Activated T-cell treated with anti-CD3 and anti-CD28 coated beads for 4 hours (primary cell): Measurements from ENCODE around the gene C12orf56.

Source experiments
- DNase-seq: peaks from one replicate; pipeline ENCODE4 v3.0.0-alpha.2; 2020

The C12orf56 gene, protein sequence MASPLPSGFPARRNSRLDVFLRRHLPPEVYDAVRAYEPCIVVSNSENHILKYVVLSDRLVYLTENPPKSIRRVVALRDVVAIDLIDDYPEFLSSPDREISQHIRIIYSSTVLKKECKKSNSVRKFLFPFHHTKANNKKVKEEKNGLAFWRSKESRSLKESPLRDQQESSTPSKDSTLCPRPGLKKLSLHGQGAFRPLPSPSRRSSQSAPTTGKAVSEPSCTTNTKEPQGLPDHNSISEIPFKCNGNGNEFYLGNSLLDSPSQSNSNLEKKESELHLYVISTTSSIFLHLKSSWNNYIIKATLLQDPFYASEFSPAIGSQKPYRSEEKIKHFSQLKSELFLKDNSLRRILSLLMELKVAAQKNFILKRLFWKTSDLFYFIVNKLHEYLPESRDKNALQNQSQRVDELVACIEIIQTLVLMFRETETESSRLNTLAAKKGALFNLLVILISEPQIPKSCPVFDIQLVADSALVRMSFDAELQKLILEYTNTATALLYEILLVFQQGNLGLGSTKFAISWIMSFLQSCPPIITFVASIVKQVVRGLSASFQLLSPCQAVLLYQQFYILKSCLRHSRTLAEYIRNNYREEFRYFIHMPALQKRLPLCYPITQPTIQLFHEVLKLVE

DNA sequence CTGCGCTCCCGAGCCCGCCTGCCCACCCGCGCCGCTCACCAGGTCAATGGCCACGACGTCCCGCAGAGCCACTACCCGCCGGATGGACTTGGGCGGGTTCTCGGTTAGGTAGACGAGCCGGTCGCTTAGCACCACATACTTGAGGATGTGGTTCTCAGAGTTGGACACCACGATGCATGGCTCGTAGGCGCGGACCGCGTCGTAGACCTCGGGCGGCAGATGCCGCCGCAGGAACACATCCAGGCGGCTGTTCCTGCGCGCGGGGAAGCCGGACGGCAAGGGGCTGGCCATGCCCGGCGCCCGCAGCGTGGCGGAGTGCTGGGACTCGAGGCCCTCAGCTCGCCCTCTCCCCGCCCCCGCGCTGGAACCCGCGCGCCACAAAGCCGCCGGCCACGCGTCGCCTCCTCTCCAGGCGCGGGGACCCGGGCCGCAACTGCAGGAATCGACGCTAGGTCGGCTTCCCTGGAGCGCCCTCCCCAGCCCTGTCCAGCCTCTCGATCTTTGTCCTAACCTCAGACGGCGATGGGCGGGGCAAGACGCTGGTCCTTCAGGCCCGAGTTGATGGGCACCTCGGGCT is at the start of gene C12orf56:
C12orf56 (minus strand) TSS at position 484 of the 577 bp plus-strand sequence; CDS start at position 291, 193 bp downstream.
- no peak for DNase-seq

DNA sequence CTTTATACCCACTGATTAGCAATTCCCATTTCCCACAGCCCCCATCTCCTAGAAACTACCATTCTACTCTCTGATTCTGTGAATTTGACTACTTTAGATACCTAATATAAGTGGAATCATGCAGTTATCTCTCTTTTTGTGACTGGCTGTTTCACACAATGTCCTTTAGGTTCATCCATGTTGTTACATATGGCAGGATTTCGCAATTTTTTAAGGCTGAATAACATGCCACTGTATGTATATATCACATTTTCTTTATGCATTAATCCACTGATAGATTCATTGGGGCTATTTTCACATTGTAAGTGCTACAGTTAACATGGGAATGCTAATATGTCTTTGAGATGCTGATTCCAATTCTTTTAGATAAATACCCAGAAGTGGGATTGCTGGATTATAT is 49.5 kb upstream of the C12orf56 start:
- no peak for DNase-seq

DNA sequence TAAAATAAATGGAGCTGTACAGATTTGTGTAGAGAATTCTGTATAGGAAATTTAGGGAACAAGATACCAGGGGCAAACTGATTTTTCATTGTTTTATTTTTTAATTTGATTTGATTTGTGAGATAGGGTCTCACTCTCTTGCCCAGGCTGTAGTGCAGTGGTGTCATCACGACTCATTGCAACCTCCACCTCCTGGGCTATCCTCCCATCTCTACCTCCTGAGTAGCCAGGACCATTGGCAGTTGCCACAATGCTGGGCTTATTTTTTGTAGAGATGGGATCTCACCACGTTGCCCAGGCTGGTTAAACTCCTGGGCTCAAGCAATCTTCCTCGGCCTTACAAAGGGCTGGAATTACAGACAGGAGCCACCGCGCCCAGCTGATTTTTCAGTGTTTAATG is 43.4 kb upstream of the C12orf56 start:
- DNase-seq: no peak

DNA sequence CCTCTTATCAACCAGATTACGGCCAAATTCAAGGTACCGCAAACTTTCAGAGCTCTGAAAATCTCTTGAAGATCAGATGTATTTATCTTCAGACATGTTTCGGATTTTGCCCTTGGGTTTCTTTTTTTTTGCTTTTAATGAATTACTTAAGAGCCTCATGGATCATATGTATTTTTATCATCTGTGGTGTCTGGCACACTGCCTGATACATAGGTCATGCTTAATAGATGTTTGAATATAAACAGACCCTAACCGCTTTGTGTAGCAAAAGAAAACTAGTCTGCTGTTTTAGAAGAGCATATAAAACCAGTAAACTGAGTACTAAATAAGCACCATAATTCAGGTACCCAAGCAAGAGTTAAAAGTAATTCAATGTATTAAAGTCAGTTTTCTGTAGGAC is 41.2 kb upstream of the C12orf56 start:
- no peak for DNase-seq

DNA sequence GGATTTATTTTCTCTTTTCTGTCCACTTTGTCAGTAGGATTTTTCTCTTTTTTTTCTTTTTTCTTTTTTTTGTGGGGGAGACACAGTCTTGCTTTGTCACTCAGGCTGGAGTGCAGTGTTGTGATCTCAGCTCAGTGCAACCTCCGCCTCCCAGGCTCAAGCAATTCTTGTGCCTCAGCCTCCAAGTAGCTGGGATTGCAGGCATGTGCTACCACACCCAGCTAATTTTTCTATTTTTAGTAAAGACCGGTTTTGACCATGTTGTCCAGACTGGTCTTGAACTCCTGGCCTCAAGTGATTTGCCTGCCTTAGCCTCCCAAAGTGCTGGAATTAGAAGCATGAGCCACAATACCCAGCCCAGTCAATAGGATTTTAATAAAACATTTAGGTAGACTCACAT is 40.3 kb upstream of the C12orf56 start:
- no peak for DNase-seq

DNA sequence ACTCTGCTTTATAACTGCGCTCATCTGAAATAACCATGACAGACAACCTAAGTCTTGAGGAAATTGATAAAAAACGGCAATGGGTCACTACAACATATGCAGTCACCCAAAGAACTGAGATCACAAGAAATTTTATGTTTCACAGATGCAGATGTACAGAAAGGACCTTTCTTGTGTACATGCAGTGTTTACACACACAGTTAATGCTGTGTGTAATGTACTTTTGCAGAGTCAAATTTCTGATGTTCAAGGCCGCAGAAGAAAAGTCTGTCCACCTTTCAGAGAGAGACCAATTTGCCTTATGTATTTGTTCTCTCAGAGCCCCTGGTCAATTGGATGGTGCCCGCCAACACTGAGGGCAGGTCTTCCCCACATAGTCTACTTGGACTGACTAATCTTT is 38.4 kb upstream of the C12orf56 start:
- DNase-seq: no peak

DNA sequence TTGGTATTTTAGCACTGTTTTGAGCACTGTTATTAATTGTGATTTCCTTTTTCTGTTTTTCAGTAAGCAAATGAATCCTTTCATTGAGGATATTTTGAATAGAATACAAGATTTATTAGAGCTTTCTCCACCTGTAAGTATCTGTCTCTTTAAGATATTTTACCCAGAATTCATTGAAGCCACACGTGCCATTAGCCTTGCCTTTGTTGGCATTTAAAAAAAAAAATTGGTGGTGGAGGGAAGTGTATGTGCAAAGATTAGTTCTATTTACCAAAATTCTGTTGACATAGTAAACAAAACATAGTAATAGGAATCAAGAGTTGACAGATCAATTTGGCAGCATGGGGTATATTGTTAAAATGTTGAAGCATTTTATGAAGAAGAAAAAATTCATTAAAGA is 37.4 kb upstream of the C12orf56 start:
- DNase-seq: no peak

DNA sequence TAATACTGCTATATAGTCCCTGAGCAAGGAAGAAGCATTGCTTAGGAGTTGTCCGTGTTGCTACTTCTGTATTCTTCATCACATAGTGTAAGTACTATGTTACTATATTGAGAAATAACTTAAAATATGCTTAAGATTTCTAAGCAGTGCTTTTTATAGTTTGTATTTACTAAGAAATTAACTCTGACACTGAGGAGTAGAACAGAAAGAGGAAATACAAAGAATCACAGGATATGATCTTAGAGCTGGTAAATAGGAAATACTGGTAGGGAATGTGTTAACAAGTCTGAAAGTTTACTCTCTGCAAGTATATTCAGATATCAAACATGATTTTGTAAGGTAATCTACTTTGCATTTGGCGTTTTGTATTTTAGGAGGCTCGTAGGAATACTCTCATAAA is 29.1 kb upstream of the C12orf56 start:
- DNase-seq: no peak

DNA sequence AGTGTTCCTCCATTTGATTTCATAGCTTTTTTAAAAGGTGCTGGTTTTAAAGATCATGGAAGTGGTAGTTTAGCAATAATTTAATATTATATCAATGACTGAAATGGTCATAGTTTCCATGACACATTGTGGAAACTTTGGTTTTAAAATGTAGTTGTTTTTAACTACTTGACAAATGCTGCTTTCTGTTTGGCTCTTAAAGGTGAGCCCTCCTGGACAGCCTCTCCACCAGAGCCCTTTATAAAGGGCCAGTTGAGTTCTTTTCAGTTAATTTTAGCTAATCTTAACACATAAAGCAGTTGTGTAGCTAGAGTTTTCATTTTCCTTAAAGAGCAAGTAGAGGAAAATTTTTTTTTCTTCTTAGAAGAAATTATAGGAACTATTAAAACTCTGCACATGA is 27.7 kb upstream of the C12orf56 start:
- DNase-seq: no peak

DNA sequence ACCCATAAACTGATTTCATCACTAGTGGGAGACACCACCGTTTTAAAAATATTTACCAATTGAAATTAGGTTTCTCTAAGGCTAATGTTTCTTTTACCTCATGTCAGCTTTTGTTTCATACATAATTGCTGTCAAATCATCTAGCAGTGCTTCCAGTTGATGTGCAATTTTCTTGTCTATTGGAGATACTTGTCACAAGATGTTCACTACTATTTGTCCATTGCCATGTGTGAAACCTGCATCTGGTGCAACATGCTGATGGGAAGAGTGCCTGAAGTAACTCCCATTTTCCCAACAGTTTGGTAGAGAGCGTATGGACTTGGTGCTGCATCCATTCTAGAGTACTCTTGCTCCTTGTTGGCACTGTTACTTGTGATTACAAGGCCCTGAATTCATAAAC is 23.3 kb upstream of the C12orf56 start:
- no peak for DNase-seq

DNA sequence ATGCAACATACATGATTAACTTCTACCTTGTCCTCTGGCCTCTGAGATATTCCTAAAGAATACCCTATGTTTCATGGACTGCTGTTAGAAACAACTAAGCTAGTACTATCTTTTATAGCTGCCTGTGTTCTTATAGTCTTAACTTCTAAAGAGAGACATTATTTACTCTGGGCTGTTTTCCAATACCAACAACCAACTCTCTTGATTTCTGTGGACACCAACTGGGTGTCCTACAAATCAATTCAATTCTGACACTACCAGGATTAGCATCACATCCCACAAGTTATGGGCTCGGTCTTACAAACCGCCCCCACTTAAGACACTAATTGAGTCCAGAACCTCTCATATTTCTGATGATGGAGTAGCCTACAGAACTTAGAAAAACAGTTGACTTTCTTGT is 21.9 kb upstream of the C12orf56 start:
- DNase-seq: no peak

DNA sequence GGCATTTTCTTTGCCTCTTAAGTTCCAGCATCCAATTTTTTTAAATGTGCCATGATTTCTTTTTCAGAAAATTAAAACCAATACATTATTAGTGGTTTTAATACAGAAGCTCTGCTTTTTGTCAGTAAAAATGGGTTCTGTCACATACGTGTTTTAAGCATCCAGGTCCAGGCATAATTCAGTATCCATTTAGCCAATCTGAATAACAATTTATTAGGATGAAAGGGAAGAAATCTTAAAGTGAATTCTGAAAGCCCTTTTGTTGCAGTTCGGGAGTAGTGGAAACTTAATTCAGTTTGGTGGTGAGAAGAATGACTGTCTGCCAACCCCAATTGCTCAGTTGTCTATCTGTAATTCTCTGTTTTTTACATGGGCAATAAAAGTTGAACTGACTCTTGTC is 20.9 kb upstream of the C12orf56 start:
- DNase-seq: no peak

DNA sequence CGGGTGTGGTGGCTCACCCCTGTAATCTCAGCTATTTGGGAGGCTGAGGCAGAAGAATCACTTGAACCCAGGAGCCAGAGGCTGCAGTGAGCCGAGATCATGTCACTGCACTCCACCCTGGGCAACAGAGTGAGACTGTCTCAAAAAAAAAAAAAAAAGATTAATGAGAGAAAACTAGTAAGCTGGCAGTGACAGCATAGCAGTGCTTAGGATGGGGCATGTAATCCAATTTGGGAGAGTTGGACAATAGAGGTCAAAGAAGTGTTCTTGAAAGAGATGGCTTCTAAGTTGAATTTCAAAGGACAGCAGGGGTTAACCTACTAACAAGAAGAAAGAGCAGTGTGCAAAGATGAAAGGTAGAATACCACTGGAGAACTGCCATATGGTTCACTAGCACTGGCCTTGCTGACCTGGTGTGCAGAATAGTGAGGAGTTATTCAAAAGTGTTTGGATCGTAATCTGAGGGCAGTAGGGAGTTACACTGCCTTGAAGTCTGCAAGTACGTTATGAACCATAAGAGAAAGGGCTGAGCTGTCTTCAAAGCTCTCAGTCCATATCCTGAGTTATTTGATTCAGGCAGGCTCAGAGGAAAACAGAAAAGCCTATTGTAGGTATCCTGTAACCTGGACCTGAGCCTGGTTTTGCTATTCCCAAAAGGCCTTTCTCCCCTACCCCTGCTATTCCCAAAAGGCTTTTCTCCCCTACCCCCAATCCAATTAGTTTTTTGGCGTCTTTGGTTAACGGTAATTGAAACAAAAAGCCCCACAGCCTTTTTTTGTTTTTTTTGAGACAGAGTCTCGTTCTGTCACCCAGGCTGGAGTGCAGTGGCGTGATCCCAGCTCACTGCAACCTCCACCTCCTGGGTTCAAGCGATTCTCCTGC is 17.0 kb upstream of the C12orf56 start:
- no peak for DNase-seq

DNA sequence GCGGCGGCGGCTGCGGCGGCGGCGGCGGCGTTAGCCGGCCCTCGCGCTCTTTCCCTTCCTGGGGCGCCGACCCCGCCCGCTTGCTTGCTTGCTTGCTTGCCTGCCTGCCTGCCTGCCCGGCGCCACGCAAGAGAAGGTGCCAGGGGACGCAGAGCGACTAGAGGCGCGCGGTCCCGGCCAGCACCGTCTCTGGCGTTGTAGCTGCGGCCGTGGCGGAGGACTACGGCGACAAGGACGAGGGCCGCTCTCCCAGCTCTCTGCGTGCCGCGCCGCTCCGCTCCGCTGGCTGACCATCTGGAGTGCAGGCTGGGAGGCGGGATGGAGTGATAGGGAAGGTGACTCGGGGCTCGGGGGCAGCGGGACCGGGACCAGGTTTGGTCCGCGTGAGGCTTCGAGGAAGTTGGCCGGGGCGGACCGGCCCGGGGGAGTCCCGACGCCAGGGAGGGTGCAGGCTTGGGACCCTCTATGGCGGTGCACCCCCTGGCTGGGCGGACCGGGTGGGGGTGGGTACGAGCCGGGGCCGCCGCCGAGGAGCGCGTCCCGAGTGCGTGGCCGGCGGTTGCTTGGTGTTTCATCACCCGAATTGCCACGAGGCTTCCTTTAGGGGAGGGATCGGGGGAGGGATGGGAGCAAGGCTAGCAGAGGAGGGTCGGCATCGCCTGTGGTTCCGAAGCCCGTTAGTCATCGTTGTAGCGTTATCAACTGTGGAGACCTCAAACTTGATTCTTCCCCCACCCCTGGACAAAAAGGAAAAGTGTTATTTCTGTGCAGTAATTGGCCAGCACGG is 14.1 kb upstream of the C12orf56 start:
- peak; percentile 70 for DNase-seq

DNA sequence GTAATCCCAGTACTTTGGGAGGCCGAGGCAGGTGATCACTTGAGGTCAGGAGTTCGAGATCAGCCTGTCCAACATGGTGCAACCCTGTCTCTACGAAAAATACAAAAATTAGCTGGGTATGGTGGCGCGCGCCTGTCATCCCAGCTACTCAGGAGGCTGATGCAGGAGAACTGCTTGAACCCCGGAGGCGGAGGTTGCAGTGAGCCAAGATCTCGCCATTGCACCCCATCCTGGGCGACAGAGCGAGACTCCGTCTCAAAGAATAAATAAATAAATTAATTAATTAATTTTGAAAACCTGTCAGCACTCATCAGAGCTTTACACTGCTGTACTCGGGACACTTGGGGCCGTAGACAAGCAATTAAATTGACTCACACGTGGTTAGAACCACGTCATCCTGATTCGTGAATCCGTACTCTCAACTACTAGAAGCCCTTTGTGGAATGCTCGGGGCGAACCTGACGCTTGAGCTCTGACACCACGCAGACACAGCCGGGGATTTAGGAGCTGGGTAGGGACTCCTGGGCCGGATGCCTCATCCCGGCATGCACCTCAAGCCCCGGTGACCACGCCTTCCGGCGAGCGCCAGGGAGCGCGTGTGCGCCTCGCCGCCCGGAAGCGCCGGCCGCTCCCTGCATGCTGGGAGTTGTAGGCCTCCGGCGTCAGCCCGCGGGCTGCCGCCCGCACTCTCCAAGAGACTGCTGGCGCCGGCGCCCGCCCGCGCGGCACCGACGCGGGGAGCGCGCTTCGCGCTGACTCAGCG is 13.3 kb upstream of the C12orf56 start, which contains the start of gene XPOT:
XPOT (plus strand) TSS at position 686 of the 763 bp plus-strand sequence. CDS start 5,644 bp downstream, outside the sequence.
- DNase-seq: peak; percentile 82

DNA sequence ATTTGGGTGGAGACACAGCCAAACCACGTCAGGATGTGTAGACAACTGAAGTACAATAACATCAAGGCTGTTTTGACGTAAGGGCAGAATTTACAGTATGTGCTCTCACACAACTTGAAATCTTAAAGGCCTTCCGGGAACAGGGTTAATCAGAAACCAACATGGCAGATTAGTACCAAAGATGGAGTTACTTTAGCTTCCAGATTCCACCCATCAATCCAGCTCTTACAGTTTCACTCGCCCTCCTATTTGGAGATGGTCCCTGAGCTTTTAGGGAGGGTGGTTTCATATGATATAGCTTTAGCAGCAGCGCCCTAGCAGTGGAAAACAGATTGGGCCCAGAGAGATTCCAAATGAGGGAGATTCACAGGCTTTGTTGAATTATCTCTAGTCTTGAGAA is 11.6 kb upstream of the C12orf56 start:
- no peak for DNase-seq

DNA sequence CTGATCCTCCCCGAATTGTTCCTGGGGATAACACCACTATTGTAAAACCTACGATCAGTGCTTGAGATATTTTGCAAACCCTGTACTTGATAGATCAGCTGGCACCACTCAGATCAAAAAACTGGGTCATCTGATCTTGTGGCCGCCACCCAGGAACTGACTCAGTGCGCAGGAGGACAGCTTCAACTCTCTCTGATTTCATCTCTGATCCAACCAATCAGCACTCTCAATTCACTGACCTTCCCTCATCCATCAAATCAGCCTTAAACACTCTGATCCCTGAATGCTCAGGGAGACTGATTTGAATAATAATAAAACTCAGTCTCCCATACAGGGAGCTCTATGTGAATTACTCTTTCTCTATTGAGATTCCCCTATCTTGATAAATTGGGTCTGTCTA is 9.5 kb upstream of the C12orf56 start:
- no peak for DNase-seq

DNA sequence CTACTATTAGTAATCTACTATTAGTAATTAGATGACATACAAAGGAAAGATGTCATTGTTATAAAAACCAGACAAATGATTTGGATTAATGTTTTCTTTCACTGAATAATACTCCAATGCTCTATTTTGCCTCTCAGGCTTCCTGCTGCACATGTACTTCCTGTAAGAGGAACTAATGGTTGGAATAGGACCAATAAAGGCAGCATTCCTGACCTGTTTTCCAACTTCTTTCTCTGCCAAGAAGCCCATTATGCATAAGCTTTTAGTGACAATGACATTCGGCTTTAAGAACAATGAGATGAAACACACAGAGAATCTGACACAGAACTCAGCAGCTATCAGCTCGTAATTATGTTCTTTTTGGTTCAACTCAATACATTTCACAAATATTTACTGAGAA is 5.2 kb upstream of the C12orf56 start:
- DNase-seq: no peak

DNA sequence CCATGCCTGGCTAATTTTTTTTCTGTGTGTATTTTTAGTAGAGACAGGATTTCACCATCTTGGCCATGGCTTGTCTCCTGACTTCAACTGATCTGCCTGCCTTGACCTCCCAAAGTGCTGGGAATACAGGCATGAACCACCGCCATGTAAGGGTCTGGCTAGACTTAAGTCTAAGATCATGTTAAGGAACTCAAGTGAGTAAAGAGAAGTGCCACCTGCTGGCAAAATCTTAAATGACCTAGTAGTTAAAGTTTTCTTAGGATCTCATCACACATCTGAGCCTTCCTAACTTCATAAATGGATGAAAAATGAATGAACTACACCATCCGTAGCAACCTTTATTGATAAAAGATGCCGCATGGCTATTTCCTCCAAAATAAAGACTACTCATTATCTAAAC is 1.7 kb upstream of the C12orf56 start:
- no peak for DNase-seq

DNA sequence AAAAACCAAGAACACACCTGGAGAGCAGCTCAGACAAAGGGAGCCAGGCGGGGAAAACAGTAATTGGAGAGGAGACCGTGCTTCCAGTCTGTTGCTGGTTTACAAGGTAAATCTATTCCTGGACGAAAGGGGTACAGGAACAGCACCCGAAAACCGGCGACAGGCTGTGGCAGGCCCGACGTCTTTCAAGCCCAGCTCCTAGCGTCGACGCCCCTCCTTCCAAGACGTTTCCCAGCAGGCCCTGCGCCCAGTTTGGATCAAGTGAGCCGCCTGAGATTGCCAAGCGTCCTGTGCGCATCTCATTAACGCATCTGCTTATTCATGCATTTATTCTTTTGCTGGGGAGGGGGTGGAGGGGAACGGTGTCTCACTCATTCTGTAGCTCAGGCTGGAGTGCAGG is 1.4 kb downstream of the C12orf56 start:
- no peak for DNase-seq

DNA sequence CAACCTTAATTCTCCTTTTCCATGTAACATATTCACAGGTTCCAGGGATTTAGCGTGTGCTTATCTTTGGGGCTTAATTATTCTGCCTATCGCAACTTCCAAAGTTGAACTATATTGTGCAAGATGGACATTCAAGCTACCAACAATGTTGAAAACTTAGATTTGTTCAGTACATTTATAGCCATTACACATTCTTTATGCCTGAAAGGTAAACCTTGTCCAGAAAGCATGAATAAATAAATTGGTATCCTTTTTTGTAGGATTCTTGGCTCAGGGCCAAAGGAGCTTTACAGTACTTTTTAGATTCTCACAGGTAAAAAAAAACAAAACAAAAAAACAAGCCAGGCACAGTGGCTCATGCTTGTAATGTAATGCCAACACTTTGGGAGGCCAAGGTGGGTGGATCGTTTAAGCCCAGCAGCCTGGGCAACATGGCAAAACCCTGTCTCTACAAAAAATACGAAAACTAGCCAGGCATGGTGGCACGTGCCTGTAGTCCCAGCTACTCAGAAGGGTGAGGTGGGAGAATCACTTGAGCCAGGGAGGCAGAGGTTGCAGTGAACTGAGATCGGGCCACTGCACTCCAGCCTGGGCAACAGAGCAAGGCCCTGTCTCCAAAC is 3.3 kb downstream of the C12orf56 start:
- DNase-seq: no peak
